SU-DHL-6 (cell line): Measurements from ENCODE around the gene FAM131B.

Experiments used
- CTCF ChIP-seq: fragments of 200-600 bp; sonication (generic); IDR thresholded peaks from one replicate; pipeline ENCODE4 v1.5.1; 2017; ENCODE audit warnings: antibody characterized with exemption, mild to moderate bottlenecking, low read length, moderate library complexity; ENCODE audit not compliant: insufficient read depth, poor library complexity, severe bottlenecking
- EZH2phosphoT487 ChIP-seq: fragments of 200-600 bp; sonication (generic), shearing (Covaris generic); conservative IDR thresholded peaks from 2 replicates; pipeline ENCODE4 v1.6.1; 2018; ENCODE audit warnings: mild to moderate bottlenecking, antibody characterized with exemption, low read length, moderate library complexity, mixed read lengths

DNA sequence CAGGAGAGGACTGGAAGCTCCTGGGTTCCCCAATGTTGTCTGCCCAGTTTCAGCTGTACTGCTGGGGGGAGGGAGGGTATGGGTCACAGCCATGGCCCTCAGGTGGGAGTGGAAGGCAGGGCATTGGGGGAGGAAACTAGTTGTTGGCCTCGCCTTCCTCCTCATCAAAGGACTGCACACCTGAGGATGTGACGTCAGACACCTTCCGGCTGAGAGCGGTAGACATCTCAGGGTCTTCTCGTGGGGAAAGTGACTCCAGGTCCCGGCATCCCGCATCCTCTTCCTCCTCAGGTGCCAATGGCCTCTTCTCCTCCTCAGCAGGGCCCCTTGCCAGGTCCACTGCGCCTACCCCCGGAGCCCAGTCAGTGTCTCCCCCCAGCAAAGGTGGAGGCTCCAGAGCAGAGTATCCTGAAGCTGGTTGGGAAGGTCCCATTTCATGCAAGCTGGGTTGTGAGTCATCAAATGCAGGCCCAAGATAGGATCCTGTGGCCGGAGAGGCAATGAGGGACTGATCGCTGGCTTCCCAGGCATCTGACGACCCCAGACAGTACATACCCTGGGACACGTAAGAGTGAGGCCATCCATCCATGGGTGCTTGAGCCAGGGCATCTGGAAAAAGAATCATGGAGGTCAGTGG is 6.0 kb downstream of the FAM131B start:
- TF ChIP-seq EZH2phosphoT487 (no peak), CTCF (no peak)
